Thyroid gland (tissue), 4 donors: ENCODE results near the gene SLC4A7. TPM values are rescaled to one million over a fixed set of nuclear protein-coding genes. Genes with fewer than 3 reads are reported as not detected.

ENCODE experiments used
- small RNA-seq: library from RNA; depleted of rRNA; stranded (forward); fragments of <200 nt; gene quantifications from one replicate; pipeline ENCODE3, GENCODE V24; 2016
- total RNA-seq, 4 donors: library from RNA; depleted of rRNA; stranded (reverse); fragments of >200 nt; gene quantifications; one replicate each; pipeline ENCODE4 v1.2.3, GENCODE V29; 2016

SLC4A7 gene
- total RNA-seq, 4 donors from 2014 or later: 22.0 to 47.6 (median 32.3) TPM

Small RNA genes within 50 kb of the gene (small RNA-seq; reads per million reads assigned to genes)
- gene AC137675.1 (not detected), gene RNU1-96P (not detected)

Other genes with a start within 250 kb of the SLC4A7 start
- 1 to 10 TPM; 1.6 to 2.6 (median 2.0) TPM for gene NEK10, start 115.0 kb downstream of the SLC4A7 start, total RNA-seq
- under 1 TPM in 1 of 4 donors, not detected in 3; 0.40 TPM for gene EOMES, start 237.9 kb upstream of the SLC4A7 start, total RNA-seq